ENCODE data around the gene AMIGO1. TPM values are rescaled to one million over a fixed set of nuclear protein-coding genes. Genes with fewer than 3 reads are reported as not detected.

AMIGO1 gene
- total RNA-seq, 4 donors from 2014 or later: 8.1 to 10.3 (median 8.4) TPM

DNA sequence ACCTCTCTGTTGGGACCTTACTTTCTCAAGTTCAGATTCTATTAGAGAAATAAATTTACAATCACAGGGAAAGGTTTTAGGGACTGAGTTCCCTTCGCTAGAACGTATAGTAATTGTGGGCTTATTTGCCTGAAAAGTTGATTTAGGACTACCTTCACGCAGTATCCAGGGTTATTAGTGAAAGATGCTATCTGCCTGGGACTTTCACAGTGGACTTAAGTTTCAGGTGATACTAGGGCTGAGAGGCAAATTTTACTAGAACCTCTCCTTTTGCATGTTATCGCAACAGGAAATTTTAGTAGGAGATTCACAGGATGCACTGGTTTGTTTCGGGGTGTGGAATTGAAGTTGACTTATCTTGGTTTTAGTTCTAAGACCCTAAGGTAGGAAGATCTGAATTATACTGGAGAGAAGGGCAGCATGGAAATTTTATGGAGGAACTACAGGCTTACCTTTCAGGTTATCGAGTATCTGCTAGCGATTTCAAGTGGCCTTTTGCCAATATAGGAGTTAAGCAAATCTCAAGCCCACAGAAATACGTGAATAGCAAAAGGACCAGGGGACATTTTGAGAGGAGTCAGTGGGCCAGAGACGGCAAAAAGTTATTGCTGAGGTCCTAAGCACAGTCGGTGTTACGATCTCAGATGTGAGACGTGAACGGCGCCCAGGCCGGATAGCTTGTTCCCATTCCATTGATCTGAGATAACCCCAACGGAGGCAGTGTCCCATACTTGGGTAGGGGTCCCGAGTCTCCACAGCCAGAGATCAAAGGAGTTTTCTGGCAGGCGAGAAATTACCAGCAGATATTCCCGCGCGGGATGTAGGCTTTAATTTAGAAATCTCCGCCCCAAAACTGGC, 38.2 kb upstream of the AMIGO1 start:
- no peaks in the 10 kb centered on the region for H3K27me3 ChIP-seq
- peaks cover 0 to 54% (median 10%) of the 10 kb centered on the region in 4 donors for H3K4me1 ChIP-seq
- peak overlapping the region; percentile 87 to 98 (median 90) for H3K4me3 ChIP-seq
- peak in 1 of 2 donors; percentile 26 for DNase-seq (ENCODE audit: low spot score in 2 of 2)
- WGBS, 2 donors: 9 to 12% methylated on average over 22 of the region's 22 CpGs
- TF ChIP-seq, protein P1, sequence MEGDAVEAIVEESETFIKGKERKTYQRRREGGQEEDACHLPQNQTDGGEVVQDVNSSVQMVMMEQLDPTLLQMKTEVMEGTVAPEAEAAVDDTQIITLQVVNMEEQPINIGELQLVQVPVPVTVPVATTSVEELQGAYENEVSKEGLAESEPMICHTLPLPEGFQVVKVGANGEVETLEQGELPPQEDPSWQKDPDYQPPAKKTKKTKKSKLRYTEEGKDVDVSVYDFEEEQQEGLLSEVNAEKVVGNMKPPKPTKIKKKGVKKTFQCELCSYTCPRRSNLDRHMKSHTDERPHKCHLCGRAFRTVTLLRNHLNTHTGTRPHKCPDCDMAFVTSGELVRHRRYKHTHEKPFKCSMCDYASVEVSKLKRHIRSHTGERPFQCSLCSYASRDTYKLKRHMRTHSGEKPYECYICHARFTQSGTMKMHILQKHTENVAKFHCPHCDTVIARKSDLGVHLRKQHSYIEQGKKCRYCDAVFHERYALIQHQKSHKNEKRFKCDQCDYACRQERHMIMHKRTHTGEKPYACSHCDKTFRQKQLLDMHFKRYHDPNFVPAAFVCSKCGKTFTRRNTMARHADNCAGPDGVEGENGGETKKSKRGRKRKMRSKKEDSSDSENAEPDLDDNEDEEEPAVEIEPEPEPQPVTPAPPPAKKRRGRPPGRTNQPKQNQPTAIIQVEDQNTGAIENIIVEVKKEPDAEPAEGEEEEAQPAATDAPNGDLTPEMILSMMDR (IDR thresholded peaks at IDR 0.05): no peak
- no peak for TF ChIP-seq POLR2A (IDR thresholded peaks at IDR 0.05)
- no peak for TF ChIP-seq EP300 (IDR thresholded peaks at IDR 0.05)
- H3K36me3 ChIP-seq: no peaks in the 10 kb centered on the region
- no peaks in the 10 kb centered on the region for H3K9me3 ChIP-seq
- H3K27ac ChIP-seq: peak overlapping the region; percentile 87 to 98 (median 98)

DNA sequence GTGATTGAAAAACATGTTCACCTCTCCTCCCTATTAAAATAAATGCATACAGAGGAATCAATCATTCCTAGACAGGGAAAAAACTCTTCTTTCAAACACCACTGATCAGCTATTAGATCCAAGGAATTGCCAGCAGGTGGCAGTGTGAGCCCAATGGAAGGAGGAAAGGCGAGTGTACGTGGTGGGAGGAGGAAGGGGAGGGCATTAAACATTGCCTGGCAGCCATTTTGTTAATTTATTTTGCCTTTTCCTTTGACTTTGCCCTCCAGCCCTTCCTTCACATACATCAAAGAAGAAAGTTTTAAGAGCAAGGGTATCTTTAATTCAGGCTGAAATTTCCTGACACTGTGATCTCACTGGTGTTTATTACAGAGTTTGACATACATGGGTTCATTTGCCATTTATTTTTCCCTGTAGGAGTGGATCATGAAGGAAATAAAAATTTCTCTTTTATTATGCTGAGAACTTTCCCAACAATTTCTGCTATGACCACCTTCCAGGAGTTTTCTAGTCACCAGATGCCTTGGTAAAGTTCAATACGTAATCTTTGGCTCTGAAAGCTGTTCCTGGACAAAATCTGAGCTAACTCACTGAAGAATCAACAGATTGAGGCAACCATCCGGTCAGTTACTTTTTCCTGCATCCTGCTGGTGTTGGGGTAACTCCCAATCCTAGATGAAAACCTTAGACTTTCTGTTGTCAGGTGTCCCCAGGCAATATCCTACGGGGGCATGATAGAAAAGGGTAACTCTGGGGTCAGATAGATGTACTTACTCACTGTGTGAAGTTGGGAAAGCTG, 37.0 kb upstream of the AMIGO1 start:
- Histone ChIP-seq H3K36me3 (no peaks in the 10 kb centered on the region), H3K27me3 (no peaks in the 10 kb centered on the region), H3K27ac (peak overlapping the region; percentile 63 to 98 (median 98)), H3K9me3 (no peaks in the 10 kb centered on the region), H3K4me3 (peak overlapping the region in 3 of 4 donors; percentile 90 to 98 (median 91)), H3K4me1 (peaks cover 0 to 48% (median 10%) of the 10 kb centered on the region in 4 donors)
- peak; percentile 85 to 99 for DNase-seq (ENCODE audit: low spot score in 2 of 2)
- TF ChIP-seq POLR2A (IDR thresholded peaks at IDR 0.05): no peak
- TF ChIP-seq, protein P1 (IDR thresholded peaks at IDR 0.05): peak; percentile 70 to 93 (median 85)
- peak in 1 of 2 donors; percentile 56 for TF ChIP-seq EP300 (IDR thresholded peaks at IDR 0.05)
- 27 to 32% methylated on average over 5 of the region's 5 CpGs for WGBS, 2 donors

DNA sequence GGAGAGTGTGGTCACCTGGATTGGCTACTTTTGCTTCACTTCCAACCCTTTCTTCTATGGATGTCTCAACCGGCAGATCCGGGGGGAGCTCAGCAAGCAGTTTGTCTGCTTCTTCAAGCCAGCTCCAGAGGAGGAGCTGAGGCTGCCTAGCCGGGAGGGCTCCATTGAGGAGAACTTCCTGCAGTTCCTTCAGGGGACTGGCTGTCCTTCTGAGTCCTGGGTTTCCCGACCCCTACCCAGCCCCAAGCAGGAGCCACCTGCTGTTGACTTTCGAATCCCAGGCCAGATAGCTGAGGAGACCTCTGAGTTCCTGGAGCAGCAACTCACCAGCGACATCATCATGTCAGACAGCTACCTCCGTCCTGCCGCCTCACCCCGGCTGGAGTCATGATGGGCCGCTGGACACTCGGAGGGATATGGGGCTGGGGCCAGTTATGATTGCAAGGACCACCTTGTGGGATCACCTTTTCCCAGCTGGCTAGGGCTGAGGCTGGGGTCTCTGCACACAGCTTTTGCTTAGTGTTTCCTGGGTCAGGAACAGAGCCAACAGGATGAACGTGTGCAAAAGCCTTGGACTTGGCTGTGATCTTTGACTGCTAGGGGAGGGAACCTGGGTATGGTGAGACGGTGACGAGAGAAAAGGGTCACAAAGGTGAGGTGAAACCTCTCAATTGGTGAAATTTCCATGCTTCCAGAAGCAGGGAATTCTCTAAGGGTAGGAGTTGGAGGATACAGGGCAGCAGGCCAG, 34.6 kb upstream of the AMIGO1 start:
- Histone ChIP-seq H3K4me1 (peaks cover 0 to 26% (median 7%) of the 10 kb centered on the region in 4 donors), H3K27me3 (no peaks in the 10 kb centered on the region), H3K9me3 (no peaks in the 10 kb centered on the region), H3K36me3 (no peaks in the 10 kb centered on the region), H3K4me3 (no peak overlapping the region), H3K27ac (no peak overlapping the region)
- 65 to 66% methylated on average over 12 to 14 of the region's 14 CpGs for WGBS, 2 donors
- no peak for TF ChIP-seq EP300 (IDR thresholded peaks at IDR 0.05)
- no peak for TF ChIP-seq POLR2A (IDR thresholded peaks at IDR 0.05)
- TF ChIP-seq, protein P1 (IDR thresholded peaks at IDR 0.05): no peak
- DNase-seq (ENCODE audit: low spot score in 2 of 2): no peak

DNA sequence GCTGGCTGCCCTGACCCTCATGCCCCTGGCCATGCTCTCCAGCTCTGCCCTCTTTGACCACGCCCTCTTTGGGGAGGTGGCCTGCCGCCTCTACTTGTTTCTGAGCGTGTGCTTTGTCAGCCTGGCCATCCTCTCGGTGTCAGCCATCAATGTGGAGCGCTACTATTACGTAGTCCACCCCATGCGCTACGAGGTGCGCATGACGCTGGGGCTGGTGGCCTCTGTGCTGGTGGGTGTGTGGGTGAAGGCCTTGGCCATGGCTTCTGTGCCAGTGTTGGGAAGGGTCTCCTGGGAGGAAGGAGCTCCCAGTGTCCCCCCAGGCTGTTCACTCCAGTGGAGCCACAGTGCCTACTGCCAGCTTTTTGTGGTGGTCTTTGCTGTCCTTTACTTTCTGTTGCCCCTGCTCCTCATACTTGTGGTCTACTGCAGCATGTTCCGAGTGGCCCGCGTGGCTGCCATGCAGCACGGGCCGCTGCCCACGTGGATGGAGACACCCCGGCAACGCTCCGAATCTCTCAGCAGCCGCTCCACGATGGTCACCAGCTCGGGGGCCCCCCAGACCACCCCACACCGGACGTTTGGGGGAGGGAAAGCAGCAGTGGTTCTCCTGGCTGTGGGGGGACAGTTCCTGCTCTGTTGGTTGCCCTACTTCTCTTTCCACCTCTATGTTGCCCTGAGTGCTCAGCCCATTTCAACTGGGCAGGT, 33.9 kb upstream of the AMIGO1 start:
- no peaks in the 10 kb centered on the region for H3K9me3 ChIP-seq

More for the DNA sequence above, 33.9 kb upstream of the AMIGO1 start:
- Histone ChIP-seq H3K36me3 (no peaks in the 10 kb centered on the region), H3K4me3 (no peak overlapping the region), H3K27ac (no peak overlapping the region), H3K4me1 (peaks cover 0 to 26% (median 7%) of the 10 kb centered on the region in 4 donors), H3K27me3 (no peaks in the 10 kb centered on the region)
- 87 to 88% methylated on average over 24 of the region's 24 CpGs for WGBS, 2 donors
- TF ChIP-seq POLR2A (IDR thresholded peaks at IDR 0.05) (no peak), EP300 (IDR thresholded peaks at IDR 0.05) (no peak)
- TF ChIP-seq, protein P1 (IDR thresholded peaks at IDR 0.05): no peak
- DNase-seq (ENCODE audit: low spot score in 2 of 2): no peak
